HG02970 (cell line): ENCODE measurements around the gene ELF3.
"Not testable (repeated sequence)": the region's sequence is repeated elsewhere in the genome, so short reads cannot be mapped to it uniquely, and the experiment has no call there.

ENCODE experiments used
- ATAC-seq: cut with Tn5 transposase; IDR thresholded peaks from one replicate; pipeline ENCODE4 v1.9.1; 2021; ENCODE audit warnings: mild to moderate bottlenecking, moderate library complexity, moderate number of reproducible peaks; ENCODE audit not compliant: unreplicated experiment, low FRiP score

The ELF3 gene

DNA sequence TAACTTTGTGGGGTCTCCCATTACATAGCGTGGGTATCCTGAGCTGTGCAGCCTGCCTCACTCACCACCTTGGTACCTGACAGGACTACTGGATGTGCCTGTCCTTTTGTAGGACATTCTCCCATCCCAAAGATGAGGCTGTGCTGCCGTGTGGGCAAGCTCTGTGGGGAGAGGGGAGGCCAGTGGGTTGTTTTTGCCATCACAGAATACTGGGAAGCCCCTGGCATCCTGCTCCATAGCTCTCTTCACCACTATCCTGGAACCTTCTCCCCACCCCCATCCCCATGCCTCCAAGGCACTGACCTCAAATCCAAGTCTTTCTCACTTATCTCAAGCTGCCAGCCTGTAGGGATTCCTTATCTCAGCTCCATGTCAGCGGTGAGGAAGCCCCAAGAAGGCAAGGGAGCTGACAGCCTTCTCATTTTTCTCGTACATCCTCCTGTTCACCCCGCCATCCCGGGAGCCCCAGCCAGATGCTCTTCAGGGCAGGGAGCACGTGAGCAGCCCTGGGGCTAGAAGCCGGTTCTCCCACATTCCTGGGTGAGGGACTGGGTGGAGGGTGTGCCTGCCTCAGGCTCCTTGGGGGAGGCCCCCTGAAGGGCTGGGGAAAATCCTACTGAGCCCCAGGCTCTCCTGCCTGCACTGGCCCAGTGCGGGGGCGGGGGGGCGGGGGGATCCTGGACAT lies 2.4 kb upstream of the ELF3 start:
- ATAC-seq = no peak

DNA sequence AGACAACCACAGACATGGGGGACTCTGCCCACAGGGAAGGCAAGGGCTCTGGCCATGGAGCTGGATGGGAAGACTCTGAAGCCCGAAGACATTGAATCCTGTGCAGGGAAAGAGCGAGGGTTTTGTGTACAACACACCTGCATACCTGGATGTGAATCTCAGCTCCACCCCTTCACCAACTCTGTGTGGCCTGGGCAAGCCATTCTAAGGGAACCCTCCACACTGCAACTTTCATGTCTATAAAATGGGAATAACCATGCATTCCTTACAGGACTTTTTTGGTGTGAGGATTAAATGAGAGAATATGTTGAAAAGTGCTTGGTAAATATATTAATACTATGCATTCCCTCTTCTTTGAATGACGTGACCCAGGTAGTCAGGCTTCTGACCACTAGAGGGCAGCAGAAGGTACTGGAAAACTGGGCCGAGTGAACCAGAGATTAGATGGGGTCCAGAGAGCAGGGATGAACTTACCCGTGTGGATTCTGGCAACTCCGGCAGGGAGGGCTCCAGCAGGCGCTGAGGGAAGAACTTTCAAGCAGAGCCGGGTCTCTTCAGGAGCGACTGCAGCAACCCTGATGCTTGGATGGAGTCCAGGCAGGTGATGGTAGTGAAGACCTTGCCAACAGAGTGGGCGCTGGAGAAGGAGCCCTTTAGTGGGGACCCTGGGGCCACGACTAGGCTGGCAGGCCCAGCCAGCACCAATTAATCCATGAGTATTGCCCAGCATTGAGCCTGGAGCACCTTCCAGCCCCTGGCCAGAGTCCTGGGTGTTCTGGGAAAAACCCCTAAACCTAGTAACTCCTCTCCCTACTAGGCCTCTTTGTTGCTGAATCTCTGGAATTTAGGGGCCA lies 834 bp upstream of the ELF3 start:
- ATAC-seq = peak; percentile 58

DNA sequence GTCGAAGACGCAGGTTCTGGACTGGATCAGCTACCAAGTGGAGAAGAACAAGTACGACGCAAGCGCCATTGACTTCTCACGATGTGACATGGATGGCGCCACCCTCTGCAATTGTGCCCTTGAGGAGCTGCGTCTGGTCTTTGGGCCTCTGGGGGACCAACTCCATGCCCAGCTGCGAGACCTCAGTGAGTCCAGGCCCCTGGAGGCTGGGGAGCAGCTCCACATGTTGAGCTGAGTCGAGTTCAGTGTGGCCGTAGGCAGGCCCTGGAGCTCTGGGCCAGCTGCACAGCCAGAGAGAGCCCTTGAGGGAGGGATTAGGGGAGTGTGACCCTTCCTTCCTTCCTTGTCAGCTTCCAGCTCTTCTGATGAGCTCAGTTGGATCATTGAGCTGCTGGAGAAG lies 1.6 kb downstream of the ELF3 start:
- ATAC-seq = no peak

DNA sequence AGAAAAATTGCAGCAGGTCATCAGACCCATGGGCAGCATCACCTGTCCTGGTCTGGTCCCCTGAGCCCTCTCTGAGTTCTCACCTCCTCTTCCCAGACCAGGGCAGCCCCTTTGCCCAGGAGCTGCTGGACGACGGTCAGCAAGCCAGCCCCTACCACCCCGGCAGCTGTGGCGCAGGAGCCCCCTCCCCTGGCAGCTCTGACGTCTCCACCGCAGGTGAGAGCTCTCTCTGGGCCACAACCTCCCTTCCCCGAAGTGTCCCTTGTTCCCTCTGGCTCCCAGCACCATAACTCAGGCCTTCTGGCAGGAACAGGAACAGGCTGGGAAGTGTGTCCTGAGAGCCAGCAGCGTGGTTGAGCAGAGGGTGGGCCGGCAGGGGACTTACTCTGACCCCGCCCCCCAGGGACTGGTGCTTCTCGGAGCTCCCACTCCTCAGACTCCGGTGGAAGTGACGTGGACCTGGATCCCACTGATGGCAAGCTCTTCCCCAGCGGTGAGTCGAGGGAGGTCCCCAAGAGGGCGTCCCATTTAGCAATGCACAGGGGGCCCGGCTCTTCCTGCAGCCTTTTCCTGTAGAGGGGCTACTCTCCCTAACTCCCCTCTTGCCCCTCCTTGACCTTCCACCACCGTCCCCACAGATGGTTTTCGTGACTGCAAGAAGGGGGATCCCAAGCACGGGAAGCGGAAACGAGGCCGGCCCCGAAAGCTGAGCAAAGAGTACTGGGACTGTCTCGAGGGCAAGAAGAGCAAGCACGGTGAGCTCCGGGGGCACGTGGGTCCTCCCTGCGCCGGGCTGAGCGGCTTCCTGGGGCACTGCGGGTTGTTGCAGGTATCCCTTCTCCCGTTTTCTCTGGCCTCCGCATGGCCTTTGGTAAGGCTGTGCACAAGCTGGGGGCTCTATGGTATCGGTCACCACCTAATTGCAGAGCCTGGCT lies 2.4 kb downstream of the ELF3 start:
- no peak for ATAC-seq

- no peak for ATAC-seq
These were observed 3.2 kb downstream of the ELF3 start for GRCh38 chr1:202013603-202014002.

DNA sequence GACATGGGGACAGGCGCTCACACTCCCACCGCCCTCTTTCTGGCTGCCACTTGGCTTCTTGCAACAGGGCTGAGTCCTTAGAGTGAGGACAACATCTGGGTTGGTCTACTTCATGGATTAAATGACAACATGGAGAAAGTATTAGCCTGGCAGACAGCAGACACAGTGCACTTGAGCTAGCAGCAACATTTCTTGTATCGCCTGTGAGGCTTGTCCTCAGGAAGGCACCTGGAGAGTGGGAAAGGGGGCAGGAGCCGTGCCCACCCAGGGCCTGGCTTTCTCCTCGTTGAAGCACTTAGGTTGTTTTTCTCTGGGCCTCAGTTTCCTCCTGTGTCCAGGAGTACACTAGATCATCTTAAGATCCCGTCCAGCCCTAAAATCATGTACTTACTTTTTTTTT lies 3.7 kb downstream of the ELF3 start:
- no peak for ATAC-seq

DNA sequence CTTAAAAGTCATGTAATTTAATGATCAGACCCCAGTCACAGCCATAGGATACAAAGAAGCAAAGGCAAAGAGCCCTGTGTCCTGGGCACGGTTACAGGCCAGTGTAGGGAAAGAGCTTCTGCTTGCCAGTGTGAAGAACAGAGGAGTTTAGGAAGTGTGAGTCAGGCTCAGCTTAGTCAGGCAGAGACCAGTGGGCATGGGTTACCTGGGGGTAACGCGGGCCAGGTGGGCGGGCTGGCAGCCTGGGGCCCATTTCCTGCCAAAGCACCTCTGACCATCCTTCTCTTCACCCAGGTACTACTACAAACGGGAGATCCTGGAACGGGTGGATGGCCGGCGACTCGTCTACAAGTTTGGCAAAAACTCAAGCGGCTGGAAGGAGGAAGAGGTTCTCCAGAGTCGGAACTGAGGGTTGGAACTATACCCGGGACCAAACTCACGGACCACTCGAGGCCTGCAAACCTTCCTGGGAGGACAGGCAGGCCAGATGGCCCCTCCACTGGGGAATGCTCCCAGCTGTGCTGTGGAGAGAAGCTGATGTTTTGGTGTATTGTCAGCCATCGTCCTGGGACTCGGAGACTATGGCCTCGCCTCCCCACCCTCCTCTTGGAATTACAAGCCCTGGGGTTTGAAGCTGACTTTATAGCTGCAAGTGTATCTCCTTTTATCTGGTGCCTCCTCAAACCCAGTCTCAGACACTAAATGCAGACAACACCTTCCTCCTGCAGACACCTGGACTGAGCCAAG lies 4.7 kb downstream of the ELF3 start:
- no peak for ATAC-seq

DNA sequence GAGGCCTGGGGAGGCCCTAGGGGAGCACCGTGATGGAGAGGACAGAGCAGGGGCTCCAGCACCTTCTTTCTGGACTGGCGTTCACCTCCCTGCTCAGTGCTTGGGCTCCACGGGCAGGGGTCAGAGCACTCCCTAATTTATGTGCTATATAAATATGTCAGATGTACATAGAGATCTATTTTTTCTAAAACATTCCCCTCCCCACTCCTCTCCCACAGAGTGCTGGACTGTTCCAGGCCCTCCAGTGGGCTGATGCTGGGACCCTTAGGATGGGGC lies 5.2 kb downstream of the ELF3 start:
- no peak for ATAC-seq

DNA sequence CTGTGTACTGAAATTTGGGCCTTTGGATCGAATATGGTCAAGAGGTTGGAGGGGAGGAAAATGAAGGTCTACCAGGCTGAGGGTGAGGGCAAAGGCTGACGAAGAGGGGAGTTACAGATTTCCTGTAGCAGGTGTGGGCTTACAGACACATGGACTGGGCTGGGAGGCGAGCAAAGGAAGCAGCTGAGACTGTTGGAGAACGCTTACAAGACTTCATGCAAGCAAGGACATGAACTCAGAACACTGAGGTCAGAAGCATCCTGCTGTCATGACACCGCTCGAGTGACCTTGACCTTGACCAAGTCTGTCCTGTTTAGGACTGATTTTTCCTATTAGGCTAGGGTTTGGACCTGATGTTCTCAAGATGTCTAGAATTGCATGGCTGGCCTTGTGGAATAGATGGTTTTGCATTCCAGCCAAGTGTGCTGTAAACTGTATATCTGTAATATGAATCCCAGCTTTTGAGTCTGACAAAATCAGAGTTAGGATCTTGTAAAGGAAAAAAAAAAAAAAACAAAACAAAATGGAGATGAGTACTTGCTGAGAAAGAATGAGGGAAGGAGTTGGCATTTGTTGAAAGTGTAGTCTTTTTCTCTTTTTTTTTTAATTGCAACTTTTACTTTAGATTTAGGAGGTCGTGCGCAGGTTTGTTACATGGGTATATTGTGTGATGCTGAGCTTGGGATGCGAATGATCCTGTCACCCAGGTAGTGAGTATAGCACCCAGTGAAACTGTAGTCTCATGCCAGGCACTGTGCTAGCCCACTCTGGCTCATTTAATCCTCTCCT lies 5.8 kb downstream of the ELF3 start:
- no peak for ATAC-seq

GRCh38 chr1:202016811-202017748 lies 6.7 kb downstream of the ELF3 start:
- no peak for ATAC-seq

DNA sequence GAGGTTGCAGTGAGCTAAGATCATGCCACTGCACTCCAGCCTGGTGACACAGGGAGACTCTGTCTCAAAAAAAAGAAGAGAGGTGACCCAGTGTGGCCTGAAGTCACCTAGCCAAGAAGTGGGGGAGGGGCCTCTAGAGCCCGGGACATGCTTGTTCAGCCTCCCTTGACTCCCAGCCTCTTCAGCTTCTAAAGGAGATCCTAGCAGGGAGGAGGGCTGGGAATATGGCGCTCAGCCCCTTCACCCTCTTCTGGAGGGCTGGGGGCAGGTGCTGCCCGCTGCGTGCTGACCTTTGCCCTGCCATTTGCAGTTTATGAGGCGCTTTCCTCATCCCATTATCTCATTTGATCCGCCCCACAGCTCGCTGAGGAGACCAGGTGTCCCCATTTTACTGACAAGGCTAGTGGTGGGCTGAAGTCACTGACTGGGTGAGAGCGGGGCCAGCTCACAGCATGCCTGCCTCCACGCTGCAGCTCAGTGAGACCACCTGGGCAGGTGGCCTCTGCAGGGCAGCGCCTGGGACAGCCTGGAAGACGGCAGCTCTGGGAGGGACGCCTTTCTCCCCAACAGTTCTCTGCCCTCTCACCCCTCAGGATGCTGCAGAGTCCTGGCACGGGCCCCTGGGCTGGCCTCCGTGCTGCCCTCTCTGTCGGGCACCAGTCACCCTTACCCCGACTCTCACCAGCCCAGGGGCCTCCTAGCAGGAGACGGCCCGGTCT lies 7.5 kb downstream of the ELF3 start:
- ATAC-seq = no peak

- no peak for ATAC-seq
These were observed 8.3 kb downstream of the ELF3 start for GRCh38 chr1:202018468-202019234.

GRCh38 chr1:202019235-202019558 lies 8.8 kb downstream of the ELF3 start:
- not testable (repeated sequence) for ATAC-seq

- ATAC-seq = no peak
These were observed 12.6 kb downstream of the ELF3 start for GRCh38 chr1:202023001-202023433.

DNA sequence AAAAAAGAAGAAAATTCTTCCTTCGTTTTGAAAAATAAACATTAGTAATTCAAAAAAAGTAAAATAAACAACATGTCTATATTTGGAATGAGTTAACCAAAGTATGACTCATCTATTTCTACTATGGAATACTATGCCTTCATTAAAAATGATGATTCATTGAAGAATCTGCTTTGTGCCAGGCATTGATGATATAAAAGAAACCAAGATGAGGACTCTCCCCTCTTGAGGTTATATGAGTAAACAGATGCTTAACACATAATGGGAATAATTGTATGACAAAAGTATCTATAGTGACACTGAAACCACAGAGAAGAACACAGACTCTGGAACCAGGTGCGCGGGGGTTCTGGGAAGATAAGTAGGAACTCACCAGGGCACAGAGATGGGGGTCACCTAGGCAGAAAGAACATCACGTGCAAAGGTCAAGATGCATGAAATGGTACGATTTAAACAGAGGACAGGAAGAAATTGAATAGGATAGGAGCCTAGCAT lies 18.8 kb downstream of the ELF3 start:
- no peak for ATAC-seq

- ATAC-seq = no peak
These were observed 19.3 kb downstream of the ELF3 start for GRCh38 chr1:202029727-202030126.

- no peak for ATAC-seq
These were observed 21.4 kb downstream of the ELF3 start for GRCh38 chr1:202031796-202032195.
